Hepatic stellate cell (primary cell): ENCODE measurements around the gene CES2.
"Not testable (repeated sequence)": the region's sequence is repeated elsewhere in the genome, so short reads cannot be mapped to it uniquely, and the experiment has no call there.

ENCODE experiments used
- DNase-seq: peaks from one replicate; pipeline ENCODE4 v3.0.0; 2011; ENCODE audit warnings: low spot score

The CES2 gene

DNA sequence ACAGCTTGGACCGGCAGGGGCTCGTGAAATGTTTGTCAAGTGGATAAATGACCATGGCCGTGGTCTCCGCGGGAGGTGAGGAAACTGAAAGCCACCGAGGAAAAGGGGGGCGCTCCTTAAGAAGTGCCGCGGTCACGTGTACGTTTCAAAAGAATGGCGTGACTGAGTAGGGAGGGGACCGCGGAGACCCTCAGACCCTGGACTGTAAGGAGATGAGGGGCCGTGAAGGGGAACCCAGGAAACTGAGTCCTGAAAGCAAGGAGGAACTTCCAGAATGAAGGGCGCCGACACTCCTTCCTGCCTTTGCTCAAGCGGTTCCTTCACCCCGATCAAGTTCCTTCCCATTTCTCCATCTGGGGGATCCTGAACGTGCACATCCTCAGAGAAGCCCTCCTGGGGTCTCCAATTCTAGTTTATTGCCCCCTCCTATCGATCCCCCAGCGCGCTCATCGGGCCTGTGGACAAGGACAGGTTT lies 440 bp upstream of the CES2 start:
- not testable (repeated sequence) for DNase-seq

DNA sequence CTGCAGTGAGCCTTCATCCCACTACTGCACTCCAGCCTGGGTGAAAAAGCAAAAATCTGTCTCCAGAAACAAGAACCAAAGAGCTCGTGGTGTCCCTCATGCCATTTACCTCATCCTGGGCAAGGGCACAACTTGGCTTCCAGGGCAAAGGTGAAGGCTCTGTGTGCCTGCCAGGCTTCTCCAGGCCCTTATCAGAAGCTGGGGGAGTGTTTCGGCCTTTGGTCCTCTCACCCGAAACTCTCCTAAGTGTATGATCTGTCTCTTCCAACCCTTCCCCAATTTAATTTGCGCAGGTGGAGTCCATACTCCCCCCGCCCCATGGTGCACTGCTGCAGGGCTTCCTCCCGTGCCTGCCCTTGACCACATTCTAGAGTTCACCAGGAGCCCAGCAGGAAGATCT lies 1.1 kb downstream of the CES2 start:
- no peak for DNase-seq

DNA sequence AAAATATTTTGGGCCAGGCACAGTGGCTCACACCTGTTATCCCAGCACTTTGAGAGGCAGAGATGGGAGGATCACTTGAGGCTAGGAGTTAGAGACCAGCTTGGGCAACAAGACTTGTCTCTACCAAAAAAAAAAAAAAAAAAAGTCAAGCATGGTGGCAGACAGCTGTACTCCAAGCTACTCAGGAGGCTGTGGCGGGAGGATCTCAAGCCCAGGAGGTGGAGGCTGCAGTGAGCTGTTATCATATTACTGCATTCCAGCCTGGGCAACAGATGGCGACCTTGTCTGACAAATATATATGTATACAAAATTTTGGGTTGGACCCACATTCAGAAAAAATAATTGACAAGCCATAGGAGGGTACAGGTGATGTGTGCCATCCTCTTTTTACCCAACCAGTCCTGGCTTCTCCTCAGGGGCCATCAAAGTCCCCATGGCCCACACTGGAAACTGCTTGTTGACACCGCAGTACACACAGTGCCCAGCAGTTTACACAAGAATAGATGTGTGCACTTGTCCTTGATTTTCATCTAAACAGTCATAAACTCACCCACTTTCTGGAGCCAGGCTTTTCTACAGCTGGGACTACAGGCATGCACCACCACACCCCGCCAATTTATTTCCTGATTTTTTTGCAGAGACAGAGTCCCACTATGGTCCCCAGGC lies 1.7 kb downstream of the CES2 start:
- no peak for DNase-seq

DNA sequence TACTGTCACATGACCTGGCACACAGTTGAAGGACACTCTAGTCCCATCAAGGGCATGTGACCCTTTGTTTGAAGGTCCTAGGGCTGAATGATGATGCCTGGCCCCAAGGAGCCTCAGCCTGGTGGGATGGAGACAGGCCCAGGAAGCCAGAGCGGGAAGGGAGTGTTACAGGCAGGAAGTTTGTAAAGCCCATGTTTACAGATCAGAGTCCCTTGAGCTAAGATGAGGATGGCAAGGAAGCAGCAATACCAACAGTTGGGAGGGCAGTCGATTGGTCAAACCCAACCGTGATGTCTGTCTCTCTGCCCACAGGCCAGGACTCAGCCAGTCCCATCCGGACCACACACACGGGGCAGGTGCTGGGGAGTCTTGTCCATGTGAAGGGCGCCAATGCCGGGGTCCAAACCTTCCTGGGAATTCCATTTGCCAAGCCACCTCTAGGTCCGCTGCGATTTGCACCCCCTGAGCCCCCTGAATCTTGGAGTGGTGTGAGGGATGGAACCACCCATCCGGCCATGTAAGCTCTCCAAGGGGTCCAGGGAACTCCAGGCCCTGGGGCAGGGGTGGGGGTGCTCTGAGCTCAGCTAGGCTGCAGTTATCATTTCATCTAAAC lies 2.5 kb downstream of the CES2 start:
- no peak for DNase-seq

DNA sequence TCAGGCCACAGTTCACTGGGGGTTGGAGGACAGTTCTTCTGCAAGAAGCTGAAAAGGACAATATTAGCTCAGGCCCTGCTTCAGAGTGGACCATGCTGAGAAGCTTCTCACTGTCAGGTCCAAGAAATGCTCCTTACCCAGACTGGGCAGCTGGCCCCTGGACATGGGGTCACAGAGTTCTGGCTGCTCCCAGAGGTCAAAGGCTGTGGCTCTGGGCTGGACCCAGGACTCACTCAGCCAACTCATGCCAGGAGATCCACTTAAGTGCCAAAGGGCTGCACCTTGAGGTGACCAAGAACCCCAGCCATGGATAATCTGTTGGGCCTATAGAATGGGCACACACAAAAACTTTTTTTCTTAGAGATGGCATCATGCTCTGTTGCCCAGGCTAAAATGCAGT lies 4.0 kb downstream of the CES2 start:
- no peak for DNase-seq

DNA sequence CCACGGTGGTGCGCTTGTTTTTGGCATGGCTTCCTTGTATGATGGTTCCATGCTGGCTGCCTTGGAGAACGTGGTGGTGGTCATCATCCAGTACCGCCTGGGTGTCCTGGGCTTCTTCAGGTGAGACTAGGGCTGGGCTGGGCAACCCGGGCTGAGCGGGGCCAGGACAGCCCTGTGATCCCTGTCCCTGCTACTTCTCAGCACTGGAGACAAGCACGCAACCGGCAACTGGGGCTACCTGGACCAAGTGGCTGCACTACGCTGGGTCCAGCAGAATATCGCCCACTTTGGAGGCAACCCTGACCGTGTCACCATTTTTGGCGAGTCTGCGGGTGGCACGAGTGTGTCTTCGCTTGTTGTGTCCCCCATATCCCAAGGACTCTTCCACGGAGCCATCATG lies 4.9 kb downstream of the CES2 start:
- no peak for DNase-seq

DNA sequence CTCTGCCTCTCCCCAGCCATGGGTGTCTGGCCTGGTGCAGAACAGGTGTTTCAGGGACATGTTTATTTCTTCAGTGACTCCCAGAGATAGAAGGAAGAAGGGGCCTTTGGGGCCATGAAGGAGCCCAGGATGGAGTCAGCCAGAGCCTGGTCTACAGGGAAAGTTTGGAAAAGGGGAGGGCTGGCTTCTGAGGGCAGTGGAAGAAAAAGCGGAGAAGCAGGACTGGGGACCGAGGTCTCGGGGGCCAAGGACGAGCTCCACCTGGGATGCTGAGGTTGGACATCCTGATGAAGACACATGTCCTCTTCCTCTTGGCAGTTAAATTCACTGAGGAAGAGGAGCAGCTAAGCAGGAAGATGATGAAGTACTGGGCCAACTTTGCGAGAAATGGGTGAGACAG lies 7.7 kb downstream of the CES2 start:
- DNase-seq, result no peak

DNA sequence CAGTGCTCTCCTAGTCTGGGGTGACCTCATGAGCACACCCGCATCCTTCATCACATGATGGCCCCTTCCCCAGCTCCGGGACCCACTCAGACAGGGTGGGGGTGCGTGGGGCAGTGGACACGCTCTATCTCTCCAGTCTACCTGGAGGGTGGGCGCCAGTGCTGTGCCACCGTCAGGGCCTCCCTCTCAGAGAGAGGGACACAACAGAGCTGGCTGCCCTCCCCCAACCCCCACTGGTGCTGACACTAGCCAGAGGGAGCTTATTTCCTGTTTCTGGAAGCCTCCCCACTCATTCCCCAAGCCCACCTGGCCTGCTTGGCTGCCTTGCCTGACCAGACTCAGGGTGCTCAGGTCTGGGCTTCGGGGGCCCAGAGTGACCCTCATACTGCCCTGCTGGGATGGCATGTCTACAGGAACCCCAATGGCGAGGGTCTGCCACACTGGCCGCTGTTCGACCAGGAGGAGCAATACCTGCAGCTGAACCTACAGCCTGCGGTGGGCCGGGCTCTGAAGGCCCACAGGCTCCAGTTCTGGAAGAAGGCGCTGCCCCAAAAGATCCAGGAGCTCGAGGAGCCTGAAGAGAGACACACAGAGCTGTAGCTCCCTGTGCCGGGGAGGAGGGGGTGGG lies 8.2 kb downstream of the CES2 start:
- no peak for DNase-seq

DNA sequence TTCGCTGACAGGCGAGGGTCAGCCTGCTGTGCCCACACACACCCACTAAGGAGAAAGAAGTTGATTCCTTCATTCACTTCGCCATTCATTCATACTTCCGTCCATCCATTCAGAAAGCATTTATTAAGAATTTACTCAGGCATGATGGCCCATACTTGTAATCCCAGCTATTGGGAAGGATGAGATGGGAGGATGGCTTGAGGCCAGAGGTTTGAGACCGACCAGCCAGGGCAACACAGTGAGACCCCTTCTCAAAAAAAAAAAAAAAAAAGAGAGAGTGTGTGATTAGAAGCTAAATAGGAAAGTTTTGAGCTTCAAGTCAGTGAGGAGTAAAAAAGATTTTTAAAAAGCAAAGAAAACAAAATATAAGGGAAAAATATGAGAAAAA lies 8.7 kb downstream of the CES2 start:
- no peak for DNase-seq

DNA sequence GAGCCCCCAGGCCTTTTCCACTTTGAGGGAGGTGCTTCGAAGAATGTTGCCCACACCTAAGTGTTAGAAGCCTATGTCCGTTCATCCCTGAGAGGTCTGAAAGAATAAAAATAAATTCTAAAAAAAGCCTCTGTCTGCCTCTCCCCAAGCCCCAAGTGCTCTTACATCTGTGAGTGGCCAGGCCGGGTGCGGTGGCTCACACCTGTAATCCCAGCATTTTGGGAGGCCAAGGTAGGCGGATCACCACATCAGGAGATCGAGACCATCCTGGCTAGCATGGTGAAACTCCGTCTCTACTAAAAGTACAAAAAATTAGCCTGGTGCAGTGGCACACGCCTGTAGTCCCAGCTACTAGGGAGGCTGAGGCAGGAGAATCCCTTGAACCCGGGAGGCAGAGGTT lies 9.7 kb downstream of the CES2 start:
- DNase-seq, result not testable (repeated sequence)

DNA sequence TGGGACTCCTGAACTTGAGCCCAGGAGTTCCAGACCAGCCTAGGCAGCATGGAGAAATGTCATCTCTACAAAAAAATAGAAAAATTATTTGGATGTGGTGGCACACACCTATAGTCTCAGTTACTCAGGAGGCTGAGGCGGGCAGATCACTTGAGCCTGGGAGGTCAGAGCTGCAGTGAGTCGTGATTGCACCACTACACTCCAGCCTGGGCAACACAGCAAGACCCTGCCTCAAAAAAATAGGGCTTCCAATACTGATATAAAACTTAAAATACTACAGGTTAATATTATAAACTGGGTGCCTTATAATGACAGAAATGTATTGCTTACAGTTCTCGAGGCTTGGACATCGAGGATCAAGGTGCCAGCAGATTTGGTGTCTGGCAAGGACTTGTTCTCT lies 10.6 kb downstream of the CES2 start:
- DNase-seq, result no peak

DNA sequence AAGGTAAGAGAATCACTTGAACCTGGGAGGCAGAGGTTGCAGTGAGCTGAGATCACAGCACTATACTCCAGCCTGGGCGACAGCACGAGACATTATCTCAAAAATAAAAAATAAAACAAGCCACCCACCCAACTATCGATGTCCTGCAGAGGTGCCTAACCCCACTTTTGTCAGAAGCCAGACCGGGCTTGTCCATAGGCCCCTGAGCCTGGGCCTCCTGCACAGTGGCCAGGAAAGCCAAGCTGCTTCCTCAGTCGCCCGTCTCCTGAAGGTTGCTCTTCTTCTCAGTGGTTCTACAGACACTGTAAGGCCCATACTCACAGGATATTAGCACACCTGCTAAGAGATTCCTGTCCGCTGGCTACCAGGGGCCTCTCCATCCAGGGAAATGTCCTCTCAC lies 11.2 kb downstream of the CES2 start:
- DNase-seq, result no peak

DNA sequence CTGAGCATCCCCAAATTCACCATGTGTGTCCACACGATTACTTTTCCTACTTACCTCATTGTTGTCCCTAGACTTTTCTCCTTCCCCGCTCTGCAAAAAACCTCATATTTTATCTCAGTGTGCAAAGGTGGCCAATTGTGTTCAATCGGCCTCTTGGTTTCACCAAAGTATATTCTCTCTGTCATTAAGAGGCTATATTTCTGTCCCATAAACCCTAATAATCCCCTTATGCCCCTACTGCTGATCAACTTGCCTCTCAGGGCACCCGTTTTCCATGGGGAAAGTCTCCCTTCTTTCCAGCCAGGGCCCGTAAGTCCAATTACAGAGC lies 11.6 kb downstream of the CES2 start:
- DNase-seq, result no peak

DNA sequence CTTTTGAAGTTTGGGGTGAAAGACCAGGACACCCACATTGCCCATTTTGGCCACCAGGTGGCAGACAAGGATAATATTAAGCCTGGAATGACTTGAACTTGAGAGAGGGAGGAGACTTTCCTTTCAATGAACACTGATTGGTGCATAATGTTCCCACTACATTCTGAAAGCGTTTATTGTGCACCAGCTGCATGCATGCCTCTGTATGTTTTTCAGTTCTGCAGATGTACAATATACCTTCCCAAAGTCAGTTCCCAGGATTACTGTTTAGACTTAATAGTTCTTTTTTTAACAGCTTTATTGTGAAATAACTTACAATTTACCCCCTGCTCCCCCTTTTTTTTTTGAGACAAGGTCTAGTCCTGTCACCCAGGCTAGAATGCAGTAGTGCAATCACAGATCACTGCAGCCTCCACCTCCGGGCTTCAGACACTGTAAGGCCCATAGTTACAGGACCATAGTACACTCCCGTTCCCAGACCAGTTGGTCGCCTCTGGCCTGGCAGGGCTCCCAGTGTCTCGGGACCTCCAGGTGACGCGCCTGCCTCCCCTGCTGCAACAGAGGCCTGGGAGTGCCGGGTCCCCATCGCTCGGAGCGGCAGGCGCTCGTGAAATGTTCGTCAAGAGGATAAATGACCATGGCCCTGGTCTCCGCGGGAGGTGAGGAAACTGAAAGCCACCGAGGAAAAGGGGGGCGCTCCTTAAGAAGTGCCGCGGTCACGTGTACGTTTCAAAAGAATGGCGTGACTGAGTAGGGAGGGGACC lies 12.2 kb downstream of the CES2 start:
- peak; percentile 90 for DNase-seq

DNA sequence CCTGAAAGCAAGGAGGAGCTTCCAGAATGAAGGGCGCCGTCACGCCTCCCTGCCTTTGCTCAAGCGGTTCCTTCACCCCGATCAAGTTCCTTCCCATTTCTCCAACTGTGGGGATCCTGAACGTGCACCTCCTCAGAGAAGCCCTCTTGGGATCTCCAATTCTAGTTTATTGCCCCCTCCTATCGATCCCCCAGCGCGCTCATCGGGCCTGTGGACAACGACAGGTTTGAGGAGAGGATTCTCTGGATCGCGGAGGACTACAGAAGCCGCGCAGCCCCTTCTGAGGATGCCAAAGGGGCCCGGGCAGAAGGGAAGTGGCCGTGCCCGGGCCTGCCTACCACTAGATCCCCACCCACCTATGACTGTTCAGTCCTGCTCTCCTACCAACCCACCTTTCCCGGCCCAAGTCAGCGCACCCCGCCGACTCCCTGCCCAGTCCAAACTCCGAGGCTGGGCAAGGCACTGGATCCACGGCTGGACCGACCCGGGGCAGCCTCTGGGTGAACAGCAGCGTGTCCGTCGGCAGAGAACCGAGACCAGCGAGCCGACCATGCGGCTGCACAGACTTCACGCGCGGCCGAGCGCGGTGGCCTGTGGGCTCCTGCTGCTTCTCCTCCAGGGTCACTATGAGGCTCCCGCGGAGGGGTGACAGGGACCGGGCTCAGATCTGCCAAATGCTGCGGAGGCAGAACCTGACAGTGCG lies 13.0 kb downstream of the CES2 start:
- peak; percentile 48 for DNase-seq

DNA sequence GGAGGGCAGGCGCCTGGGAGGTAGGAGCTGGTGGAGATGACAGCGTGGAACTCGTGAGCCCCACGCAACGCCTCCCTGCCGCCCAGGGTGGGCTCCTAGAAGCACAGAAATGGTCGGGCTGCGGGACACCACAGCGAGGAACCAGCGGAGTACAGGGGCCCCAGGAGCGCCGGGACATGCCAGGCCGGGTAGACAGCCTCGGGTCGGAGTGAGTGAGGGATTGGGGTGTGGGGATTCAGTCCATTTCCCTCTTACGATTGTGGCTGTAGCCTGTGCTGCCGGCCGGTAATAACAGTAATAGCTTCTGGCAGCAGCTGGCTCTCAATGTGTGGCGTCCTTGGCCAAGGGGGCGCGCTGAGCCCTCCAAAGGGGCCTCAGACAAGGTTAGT lies 13.5 kb downstream of the CES2 start:
- no peak for DNase-seq

DNA sequence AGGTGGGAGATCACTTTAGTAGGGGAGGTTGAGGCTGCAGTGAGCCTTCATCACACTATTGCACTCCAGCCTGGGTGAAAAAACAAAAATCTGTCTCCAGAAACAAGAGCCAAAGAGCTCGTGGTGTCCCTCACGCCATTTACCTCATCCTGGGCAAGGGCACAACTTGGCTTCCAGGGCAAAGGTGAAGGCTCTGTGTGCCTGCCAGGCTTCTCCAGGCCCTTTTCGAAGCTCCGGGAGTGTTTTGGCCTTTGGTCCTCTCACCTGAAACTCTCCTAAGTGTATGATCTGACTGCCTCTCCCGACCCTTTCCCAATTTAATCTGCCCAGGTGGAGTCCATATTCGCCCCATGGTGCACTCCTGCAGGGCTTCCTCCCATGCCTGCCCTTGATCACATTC lies 14.2 kb downstream of the CES2 start:
- DNase-seq, result no peak

DNA sequence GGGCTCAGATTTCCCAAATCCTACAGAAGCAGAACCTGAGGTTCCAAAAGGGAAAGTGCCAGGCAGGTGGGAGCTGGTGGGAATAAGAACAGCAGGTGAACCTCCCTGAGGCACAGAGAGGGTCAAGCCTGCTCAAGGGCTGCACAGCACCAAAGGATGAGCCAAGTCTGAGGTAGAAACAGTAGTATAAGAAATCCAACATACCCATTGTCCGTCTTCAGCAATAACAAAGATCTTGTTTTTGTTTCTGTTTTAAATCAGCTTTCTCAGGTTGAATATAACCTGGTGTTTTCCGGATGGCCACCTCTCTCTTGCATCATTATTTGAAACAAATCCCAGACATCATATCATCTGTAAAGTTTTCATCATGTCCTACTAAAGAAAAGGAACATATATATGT lies 15.1 kb downstream of the CES2 start:
- no peak for DNase-seq

DNA sequence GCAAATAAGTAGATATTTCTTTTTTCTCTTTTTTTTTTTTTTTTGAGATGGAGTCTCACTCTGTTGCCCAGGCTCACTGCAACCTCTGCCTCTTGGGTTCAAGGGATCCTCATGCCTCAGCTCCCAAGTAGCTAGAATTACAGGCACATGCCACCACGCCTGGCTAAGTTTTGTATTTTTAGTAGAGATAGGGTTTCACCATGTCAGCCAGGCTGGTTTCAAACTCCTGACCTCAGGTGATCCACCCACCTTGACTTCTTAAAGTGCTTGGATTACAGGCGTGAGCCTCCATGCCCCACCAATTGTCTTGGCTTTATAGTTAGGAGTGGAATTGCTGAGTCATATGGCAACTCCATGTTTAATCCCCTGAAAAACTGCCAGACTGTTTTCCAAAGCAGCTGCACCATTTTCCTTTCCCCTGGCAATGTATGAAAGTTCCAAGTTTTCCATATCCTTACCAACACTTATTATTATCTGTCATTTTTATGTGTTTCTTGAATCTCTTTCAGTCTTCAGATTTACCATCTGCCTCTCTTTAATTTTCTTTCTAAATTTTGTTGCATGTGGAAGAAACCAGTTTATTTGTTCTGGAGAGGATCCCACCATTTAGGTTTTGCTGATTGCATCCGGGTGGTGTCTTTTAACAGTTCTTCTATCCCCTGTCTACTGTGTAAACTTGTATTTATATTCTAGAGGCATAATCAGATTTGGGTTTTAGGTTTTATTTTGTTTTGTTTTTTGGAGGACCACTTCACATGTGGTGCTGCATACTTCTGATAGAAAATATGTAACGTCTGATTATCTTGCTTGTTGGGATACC lies 15.9 kb downstream of the CES2 start:
- no peak for DNase-seq

DNA sequence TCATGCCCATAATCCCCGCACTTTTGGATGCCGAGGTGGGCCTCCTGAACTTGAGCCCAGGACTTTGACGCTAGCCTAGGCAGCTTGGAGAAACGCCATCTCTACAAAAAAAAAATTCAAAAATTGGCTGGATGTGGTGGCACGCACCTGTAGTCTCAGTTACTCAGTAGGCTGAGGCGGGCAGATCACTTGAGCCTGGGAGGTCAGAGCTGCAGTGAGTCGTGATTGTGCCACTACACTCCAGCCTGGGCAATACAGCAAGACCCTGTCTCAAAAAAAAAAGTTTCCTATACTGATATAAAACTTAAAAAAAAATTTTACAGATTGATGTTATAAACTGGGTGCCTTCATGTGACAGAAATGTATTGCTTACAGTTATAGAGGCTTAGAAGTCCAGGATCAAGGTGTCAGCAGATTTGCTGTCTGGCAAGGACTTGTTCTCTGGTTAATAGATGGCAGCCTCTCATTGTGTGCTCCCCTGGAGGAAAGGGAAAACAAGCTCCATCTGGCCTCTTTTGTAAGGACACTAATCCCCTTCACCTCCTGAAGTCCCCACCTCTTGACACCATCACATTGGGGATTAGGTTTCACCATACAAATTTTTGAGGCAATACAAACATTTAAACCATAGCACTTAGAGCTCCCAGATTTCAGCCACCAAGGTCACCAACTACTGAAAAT lies 17.3 kb downstream of the CES2 start:
- no peak for DNase-seq

DNA sequence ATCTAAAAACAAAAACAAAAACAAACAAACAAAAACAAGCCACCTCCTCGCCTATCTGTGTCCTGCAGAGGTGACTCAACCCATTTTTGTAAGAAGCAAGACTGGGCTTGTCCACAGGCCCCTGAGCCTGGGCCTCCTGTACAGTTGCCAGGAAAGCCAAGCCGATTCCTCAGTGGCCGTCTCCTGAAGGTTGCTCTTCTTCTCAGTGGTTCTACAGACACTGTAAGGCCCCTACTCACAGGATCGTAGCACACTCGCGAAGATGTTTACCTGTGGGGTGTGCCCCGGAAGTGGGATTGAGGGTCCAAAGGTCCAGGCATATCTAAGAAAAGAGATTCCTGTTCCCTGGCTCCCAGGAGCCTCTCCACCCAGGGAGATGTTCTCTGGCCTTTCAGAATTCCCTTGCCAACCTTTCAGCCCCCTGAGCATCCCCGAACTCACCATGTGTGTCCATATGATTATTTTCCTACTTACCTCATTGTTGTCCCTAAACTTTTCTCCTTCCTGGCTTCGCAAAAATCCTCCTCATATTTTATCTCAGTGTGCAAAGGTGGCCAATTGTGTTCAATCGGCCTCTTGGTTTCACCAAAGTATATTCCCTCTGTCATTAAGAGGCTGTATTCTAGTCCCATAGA lies 18.3 kb downstream of the CES2 start:
- no peak for DNase-seq
